ENCODE results near the gene FRMD4B. TPM values are rescaled to one million over a fixed set of nuclear protein-coding genes. Genes with fewer than 3 reads are reported as not detected.

FRMD4B gene
- total and polyA plus RNA-seq, 2 donors (not counting 3 experiments of a cell fraction or from before 2014, with no cell fraction given) = 66.4 to 89.7 TPM

- H3K27ac ChIP-seq (ENCODE audit: insufficient read depth, low read depth, low read length) = no peak within 1 kb of the TSS
- no TSS peak for BruUV-seq (replicated peaks)
- no peak for DNase-seq (ENCODE audit: low read depth, low spot score)
Measured at GRCh38 chr3:69122403-69122802, 263.5 kb downstream of the FRMD4B start, which contains the start of gene LMOD3. LMOD3 (minus strand) TSS chr3:69122595; CDS start chr3:69122386, 209 bp downstream.

More at GRCh38 chr3:69122403-69122802, 263.5 kb downstream of the FRMD4B start, which contains the start of gene LMOD3:
- Histone ChIP-seq H3K4me1 (ENCODE audit: control insufficient read depth, extremely low read depth, insufficient read depth, low read length) (peaks cover 20% of the 10 kb centered on the region), H4K20me1 (replicated peaks; ENCODE audit: control insufficient read depth, extremely low read depth, insufficient read depth, low read length) (no peaks in the 10 kb centered on the region), H3K9ac (replicated peaks; ENCODE audit: extremely low read depth, insufficient read depth, low read length) (no peak within 1 kb of the TSS), H3K36me3 (ENCODE audit: control insufficient read depth in 2 of 2, extremely low read depth in 1 of 2, insufficient read depth in 2 of 2, low read length in 2 of 2) (no peaks in the 10 kb centered on the region), H3K27me3 (ENCODE audit: control insufficient read depth in 2 of 2, insufficient read depth in 2 of 2, low read length in 2 of 2) (no peaks in the 10 kb centered on the region), H3K4me2 (ENCODE audit: insufficient read depth, low read length) (peak within 1 kb of the TSS; percentile 73), H2AFZ (ENCODE audit: low read depth, low read length) (no peak within 1 kb of the TSS), H3K4me3 (replicated peaks in 1 of 3; ENCODE audit: insufficient read depth in 1 of 3, low read depth in 1 of 3, low read length in 3 of 3) (no peak within 1 kb of the TSS), H3K79me2 (ENCODE audit: control insufficient read depth, insufficient read depth, low read length) (no peaks in the 10 kb centered on the region), H3K9me1 (replicated peaks; ENCODE audit: control insufficient read depth, extremely low read depth, insufficient read depth, low read length) (no peaks in the 10 kb centered on the region), H3K9me3 (replicated peaks; ENCODE audit: control insufficient read depth, insufficient read depth, low read length) (no peaks in the 10 kb centered on the region)
- ChIA-PET POLR2A (no interaction called here), CTCF (interaction anchor here (0.6 to 5.3 kb wide), 8 partner anchors 9 to 317 kb away, joined by 3 to 56 read pairs (median 4); no protein-coding TSS in a partner anchor)
- intact Hi-C loops (cut with micrococcal nuclease) (loop anchor here (2.0 kb wide), 1 partner anchor 38 kb away; no protein-coding TSS in a partner anchor), dilution Hi-C loops (cut with MboI; ENCODE audit: extremely low pct_ligation_motif_present, low sequenced_read_pairs) (no loop called here)
- TF ChIP-seq FOS (IDR thresholded peaks at IDR 0.05; ENCODE audit: borderline replicate concordance, insufficient read depth, low read length) (no peak), JUN (IDR thresholded peaks at IDR 0.05; ENCODE audit: borderline replicate concordance, insufficient read depth, insufficient read length, low read depth) (no peak), EZH2 (IDR thresholded peaks at IDR 0.05; ENCODE audit: borderline replicate concordance, low read depth, low read length, severe bottlenecking) (no peak), POLR2AphosphoS5 (IDR thresholded peaks at IDR 0.05; ENCODE audit: insufficient read depth, low read depth, low read length) (no peak), CTCF (IDR thresholded peaks at IDR 0.05; ENCODE audit: extremely low read depth in 1 of 2, insufficient read depth in 1 of 2, low read depth in 1 of 2, low read length in 2 of 2) (no peak), POLR2A (IDR thresholded peaks at IDR 0.05; ENCODE audit: low read depth, low read length) (no peak), GATA2 (IDR thresholded peaks at IDR 0.05; ENCODE audit: insufficient read depth, insufficient read length, low read depth, low read length) (no peak), MYC (IDR thresholded peaks at IDR 0.05; ENCODE audit: low read depth, low read length) (no peak)
- TF ChIP-seq, protein P1, sequence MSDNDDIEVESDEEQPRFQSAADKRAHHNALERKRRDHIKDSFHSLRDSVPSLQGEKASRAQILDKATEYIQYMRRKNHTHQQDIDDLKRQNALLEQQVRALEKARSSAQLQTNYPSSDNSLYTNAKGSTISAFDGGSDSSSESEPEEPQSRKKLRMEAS (IDR thresholded peaks at IDR 0.05; ENCODE audit: insufficient read depth, insufficient read length) = no peak
- no peak for FAIRE-seq

Measured in endothelial cell of umbilical vein (primary cell).